Osteoblast (primary cell): Measurements from ENCODE around the gene PPP2R5B. TPM values are rescaled to one million over a fixed set of nuclear protein-coding genes. Genes with fewer than 3 reads are reported as not detected.

Experiments used
- DNase-seq: peaks from one replicate; pipeline ENCODE4 v3.0.0; 2011; ENCODE audit warnings: low spot score, mixed read lengths; ENCODE audit not compliant: insufficient read length; ENCODE audit errors: missing footprints
- H2AFZ ChIP-seq: 2 replicates; pipeline ENCODE4 v1.6.0; 2011; ENCODE audit warnings: mild to moderate bottlenecking, low read length
- H3K27ac ChIP-seq: 2 replicates; pipeline ENCODE4 v1.5.1; 2011; ENCODE audit warnings: mild to moderate bottlenecking, low read depth, low read length, moderate library complexity
- H3K27me3 ChIP-seq: 2 replicates; pipeline ENCODE4 v1.6.0; 2012; ENCODE audit warnings: mild to moderate bottlenecking, control low read depth, inconsistent platforms, low read length, moderate library complexity; ENCODE audit not compliant: insufficient read depth
- H3K36me3 ChIP-seq: 2 replicates; pipeline ENCODE4 v1.5.1; 2011; ENCODE audit warnings: mild to moderate bottlenecking, low read length, control low read depth, moderate library complexity; ENCODE audit not compliant: insufficient read depth
- H3K4me1 ChIP-seq: 2 replicates; pipeline ENCODE4 v1.5.1; 2011; ENCODE audit warnings: mild to moderate bottlenecking, low read length, control low read depth, moderate library complexity; ENCODE audit not compliant: insufficient read depth
- H3K4me2 ChIP-seq: 2 replicates; pipeline ENCODE4 v1.6.0; 2011; ENCODE audit warnings: mild to moderate bottlenecking, low read length; ENCODE audit not compliant: insufficient read depth
- H3K4me3 ChIP-seq: fragments of 200-600 bp; sonication (generic); 3 replicates; pipeline ENCODE4 v1.5.1; 2012; ENCODE audit warnings: mild to moderate bottlenecking, low read length, inconsistent platforms; ENCODE audit not compliant: insufficient read depth
- H3K79me2 ChIP-seq: 2 replicates; pipeline ENCODE4 v1.6.0; 2012; ENCODE audit warnings: mild to moderate bottlenecking, low read length, control low read depth, inconsistent platforms; ENCODE audit not compliant: insufficient read depth
- H3K9me3 ChIP-seq: 2 replicates; pipeline ENCODE4 v1.5.1; 2011; ENCODE audit warnings: low read depth, low read length, control low read depth
- H4K20me1 ChIP-seq: 2 replicates; pipeline ENCODE4 v1.6.0; 2012; ENCODE audit warnings: mild to moderate bottlenecking, low read length, control low read depth; ENCODE audit not compliant: insufficient read depth
- CTCF ChIP-seq: IDR thresholded peaks from 2 replicates; pipeline ENCODE4 v1.5.1; 2011; ENCODE audit warnings: mild to moderate bottlenecking, low read depth, low read length, moderate library complexity; ENCODE audit errors: extremely low read depth
- total RNA-seq: library from RNA; depleted of rRNA; stranded (reverse); fragments of >200 nt; gene quantifications from 2 replicates; pipeline ENCODE4 v1.2.3, GENCODE V29; 2012

The PPP2R5B gene
- total RNA-seq, 1 donor: 6.2 TPM

DNA sequence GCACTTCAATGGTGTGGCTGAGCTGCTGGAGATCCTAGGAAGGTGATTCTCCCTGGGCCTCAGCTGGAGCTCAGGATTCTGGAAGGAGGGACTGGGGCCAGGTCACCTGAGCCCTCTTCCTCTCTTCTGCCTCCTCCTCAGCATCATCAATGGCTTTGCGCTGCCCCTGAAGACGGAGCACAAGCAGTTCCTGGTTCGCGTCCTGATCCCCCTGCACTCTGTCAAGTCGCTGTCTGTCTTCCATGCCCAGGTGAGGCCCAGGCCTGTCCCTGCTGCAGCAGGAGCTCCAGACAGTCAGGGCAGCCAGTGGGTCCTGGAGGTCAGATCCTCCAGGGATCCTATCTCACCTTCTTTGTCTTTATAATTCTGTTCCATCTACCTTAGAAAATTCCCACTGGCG lies 5.9 kb downstream of the PPP2R5B start:
- H3K4me2 ChIP-seq: no peak overlapping the region
- H3K27ac ChIP-seq: no peak overlapping the region
- H3K4me1 ChIP-seq: no peaks in the 10 kb centered on the region
- no peaks in the 10 kb centered on the region for H3K9me3 ChIP-seq
- no peak for TF ChIP-seq CTCF
- no peaks in the 10 kb centered on the region for H3K27me3 ChIP-seq
- H2AFZ ChIP-seq: no peak overlapping the region
- H3K79me2 ChIP-seq: peaks cover 13% of the 10 kb centered on the region
- no peak overlapping the region for H3K4me3 ChIP-seq
- peak; percentile 35 for DNase-seq
- no peaks in the 10 kb centered on the region for H4K20me1 ChIP-seq
- H3K36me3 ChIP-seq: peaks cover 49% of the 10 kb centered on the region

GRCh38 chr11:64931290-64931689 lies 6.8 kb downstream of the PPP2R5B start:
- Histone ChIP-seq H3K9me3 (no peaks in the 10 kb centered on the region), H3K27ac (no peak overlapping the region), H3K4me2 (no peak overlapping the region), H3K27me3 (no peaks in the 10 kb centered on the region), H3K4me3 (no peak overlapping the region), H3K36me3 (peaks cover 49% of the 10 kb centered on the region), H3K79me2 (peaks cover 5% of the 10 kb centered on the region), H2AFZ (no peak overlapping the region), H4K20me1 (no peaks in the 10 kb centered on the region), H3K4me1 (no peaks in the 10 kb centered on the region)
- no peak for TF ChIP-seq CTCF
- DNase-seq: peak; percentile 27

DNA sequence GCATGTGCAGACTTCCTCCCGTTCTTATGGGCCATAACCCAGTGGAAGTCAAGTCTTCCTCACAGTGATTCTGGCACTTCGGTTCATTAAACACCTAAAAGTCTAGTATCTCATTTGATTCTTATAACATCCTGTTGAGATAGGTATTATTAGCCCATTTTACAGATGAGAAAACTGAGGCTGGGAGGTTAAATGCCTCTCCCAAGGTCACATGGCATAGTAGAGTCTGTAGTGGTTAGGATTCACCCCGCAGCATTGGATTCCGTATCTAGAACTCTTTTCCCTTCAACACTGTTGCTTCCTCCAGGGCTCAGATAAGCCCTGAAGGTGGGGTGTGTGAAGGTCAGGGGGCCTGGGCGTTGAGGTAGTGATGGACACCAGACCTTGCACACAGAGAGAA lies 7.8 kb downstream of the PPP2R5B start:
- Histone ChIP-seq H3K9me3 (no peaks in the 10 kb centered on the region), H3K4me2 (no peak overlapping the region), H4K20me1 (no peaks in the 10 kb centered on the region), H3K36me3 (peaks cover 49% of the 10 kb centered on the region), H3K4me1 (no peaks in the 10 kb centered on the region), H3K27me3 (no peaks in the 10 kb centered on the region), H3K79me2 (no peaks in the 10 kb centered on the region), H2AFZ (no peak overlapping the region), H3K27ac (no peak overlapping the region), H3K4me3 (no peak overlapping the region)
- no peak for TF ChIP-seq CTCF
- peak; percentile 10 for DNase-seq

- H3K27me3 ChIP-seq: no peaks in the 10 kb centered on the region
- peaks cover 45% of the 10 kb centered on the region for H3K36me3 ChIP-seq
Measured at GRCh38 chr11:64933213-64933934, 8.9 kb downstream of the PPP2R5B start.

More at GRCh38 chr11:64933213-64933934, 8.9 kb downstream of the PPP2R5B start:
- Histone ChIP-seq H3K79me2 (no peaks in the 10 kb centered on the region), H3K4me1 (no peaks in the 10 kb centered on the region), H3K9me3 (no peaks in the 10 kb centered on the region), H2AFZ (no peak overlapping the region), H4K20me1 (no peaks in the 10 kb centered on the region), H3K27ac (no peak overlapping the region), H3K4me2 (no peak overlapping the region), H3K4me3 (no peak overlapping the region)
- TF ChIP-seq CTCF: no peak
- DNase-seq: peak; percentile 37
